Thyroid gland (tissue), 4 donors: Measurements from ENCODE around the gene GGA2. TPM values are rescaled to one million over a fixed set of nuclear protein-coding genes. Genes with fewer than 3 reads are reported as not detected.

Source experiments
- DNase-seq, 2 donors: peaks; one replicate each; pipeline ENCODE4 v3.0.0-alpha.2; 2019
- H3K27ac ChIP-seq, 3 donors: fragments of 200-600 bp; sonication (generic); 1 replicate in 2 of 3; 2 replicates in 1 of 3; pipeline ENCODE4 v1.5.1; 2016 to 2019; ENCODE audit warnings: mild to moderate bottlenecking in 1 of 3, moderate library complexity in 1 of 3
- H3K27me3 ChIP-seq: fragments of 200-600 bp; sonication (generic); one replicate; pipeline ENCODE4 v1.5.1; 2019
- H3K36me3 ChIP-seq, 2 donors: fragments of 200-600 bp; sonication (generic); one replicate each; pipeline ENCODE4 v1.5.1; 2016 to 2019
- H3K4me1 ChIP-seq, 2 donors: fragments of 200-600 bp; sonication (generic); one replicate each; pipeline ENCODE4 v1.5.1; 2017 to 2019
- H3K4me3 ChIP-seq, 3 donors: fragments of 200-600 bp; sonication (generic); replicated peaks in 1 of 3; 1 replicate in 2 of 3; 2 replicates in 1 of 3; pipeline ENCODE4 v1.5.1; 2016; ENCODE audit warnings: mild to moderate bottlenecking in 1 of 3
- H3K9me3 ChIP-seq: fragments of 200-600 bp; sonication (generic); one replicate; pipeline ENCODE4 v1.5.1; 2017
- POLR2A ChIP-seq, 2 donors: fragments of 450-650 bp; IDR thresholded peaks; one replicate each; pipeline ENCODE4 v1.6.1; 2017; ENCODE audit warnings: antibody characterized with exemption in 2 of 2, mild to moderate bottlenecking in 2 of 2, moderate library complexity in 1 of 2
- WGBS, 2 donors: methylation state at CpG; one replicate each; pipeline ENCODE4 v1.1.5; 2017; 5-methylcytosine and 5-hydroxymethylcytosine counted together
- intact Hi-C: fragments of 100-400 bp; cut with DNase I; formaldehyde crosslinking; loops from one replicate; pipeline ENCODE4 v1.15.1; 2023
- total RNA-seq, 4 donors: library from RNA; depleted of rRNA; stranded (reverse); fragments of >200 nt; gene quantifications; one replicate each; pipeline ENCODE4 v1.2.3, GENCODE V29; 2016
- TF ChIP-seq, protein P1 (sequence below), 6 experiments: fragments of 200-600 bp in 3 of 6; fragments of 450-650 bp in 3 of 6; sonication (generic) in 3 of 6; IDR thresholded peaks; one replicate each; pipeline ENCODE4 v1.5.1; 2016 to 2019; ENCODE audit warnings: antibody characterized with exemption in 6 of 6, mild to moderate bottlenecking in 2 of 6, inconsistent platforms in 1 of 6, moderate library complexity in 1 of 6

The GGA2 gene
- total RNA-seq, 4 donors from 2014 or later, result 103 to 190 (median 159) TPM

DNA sequence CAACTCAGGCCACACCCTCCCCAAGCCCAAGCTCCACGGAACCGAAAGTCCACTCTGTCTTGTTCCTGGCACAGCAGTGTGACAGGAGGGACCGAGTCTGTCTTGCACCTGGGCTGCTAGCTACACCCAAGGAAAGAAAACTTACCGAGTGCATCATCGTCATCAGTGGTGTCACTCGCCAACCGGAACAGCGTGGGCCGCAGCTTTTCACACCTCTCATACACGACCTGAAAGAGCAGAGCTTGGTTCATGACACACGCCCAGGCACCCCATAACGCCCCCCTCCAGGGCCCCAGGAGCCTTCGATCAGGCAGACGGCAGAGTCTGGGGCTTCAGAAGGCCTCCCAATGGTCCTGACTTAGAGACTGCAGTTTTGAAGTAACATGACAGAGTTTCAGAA, 27.5 kb downstream of the GGA2 start:
- intact Hi-C loops, result no loop called here
- Histone ChIP-seq H3K9me3 (no peaks in the 10 kb centered on the region), H3K4me3 (no peak overlapping the region), H3K4me1 (peaks cover 18 to 23% of the 10 kb centered on the region in 2 donors), H3K36me3 (peaks cover 80 to 83% of the 10 kb centered on the region in 2 donors), H3K27ac (no peak overlapping the region), H3K27me3 (no peaks in the 10 kb centered on the region)
- WGBS, 2 donors, result 89 to 96% methylated on average over 14 of the region's 14 CpGs
- DNase-seq, result no peak
- no peak for TF ChIP-seq POLR2A (IDR thresholded peaks at IDR 0.05)
- TF ChIP-seq, protein P1, sequence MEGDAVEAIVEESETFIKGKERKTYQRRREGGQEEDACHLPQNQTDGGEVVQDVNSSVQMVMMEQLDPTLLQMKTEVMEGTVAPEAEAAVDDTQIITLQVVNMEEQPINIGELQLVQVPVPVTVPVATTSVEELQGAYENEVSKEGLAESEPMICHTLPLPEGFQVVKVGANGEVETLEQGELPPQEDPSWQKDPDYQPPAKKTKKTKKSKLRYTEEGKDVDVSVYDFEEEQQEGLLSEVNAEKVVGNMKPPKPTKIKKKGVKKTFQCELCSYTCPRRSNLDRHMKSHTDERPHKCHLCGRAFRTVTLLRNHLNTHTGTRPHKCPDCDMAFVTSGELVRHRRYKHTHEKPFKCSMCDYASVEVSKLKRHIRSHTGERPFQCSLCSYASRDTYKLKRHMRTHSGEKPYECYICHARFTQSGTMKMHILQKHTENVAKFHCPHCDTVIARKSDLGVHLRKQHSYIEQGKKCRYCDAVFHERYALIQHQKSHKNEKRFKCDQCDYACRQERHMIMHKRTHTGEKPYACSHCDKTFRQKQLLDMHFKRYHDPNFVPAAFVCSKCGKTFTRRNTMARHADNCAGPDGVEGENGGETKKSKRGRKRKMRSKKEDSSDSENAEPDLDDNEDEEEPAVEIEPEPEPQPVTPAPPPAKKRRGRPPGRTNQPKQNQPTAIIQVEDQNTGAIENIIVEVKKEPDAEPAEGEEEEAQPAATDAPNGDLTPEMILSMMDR (IDR thresholded peaks at IDR 0.05), result no peak

DNA sequence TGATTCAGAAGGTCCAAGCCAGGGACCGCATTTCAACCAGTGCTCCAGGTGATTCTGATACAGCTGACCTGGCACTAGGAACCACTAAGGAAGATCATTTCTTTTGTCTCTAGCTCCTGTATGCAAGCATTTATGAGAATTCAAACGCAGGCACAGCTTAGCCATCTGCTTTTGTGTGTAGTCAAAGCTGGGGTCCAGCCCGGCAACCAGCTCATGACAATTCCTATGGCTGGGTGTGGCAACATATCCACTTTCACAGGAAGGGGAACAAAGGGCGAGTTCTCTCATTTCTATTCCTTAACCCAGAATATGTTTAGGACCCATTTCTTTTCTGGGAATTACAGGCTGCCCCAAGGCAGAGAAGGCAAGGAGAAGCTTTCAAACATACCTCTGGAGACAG, 30.0 kb downstream of the GGA2 start:
- H3K9me3 ChIP-seq, result no peaks in the 10 kb centered on the region
- peaks cover 0 to 5% of the 10 kb centered on the region in 2 donors for H3K4me1 ChIP-seq
- peaks cover 85 to 93% of the 10 kb centered on the region in 2 donors for H3K36me3 ChIP-seq
- no peak for DNase-seq
- H3K27me3 ChIP-seq, result no peaks in the 10 kb centered on the region
- TF ChIP-seq POLR2A (IDR thresholded peaks at IDR 0.05), result no peak
- TF ChIP-seq, protein P1 (IDR thresholded peaks at IDR 0.05), result no peak
- intact Hi-C loops, result no loop called here
- no peak overlapping the region for H3K4me3 ChIP-seq
- H3K27ac ChIP-seq, result peak overlapping the region in 1 of 3 donors; percentile 28
- 83 to 89% methylated on average over 4 of the region's 4 CpGs for WGBS, 2 donors

DNA sequence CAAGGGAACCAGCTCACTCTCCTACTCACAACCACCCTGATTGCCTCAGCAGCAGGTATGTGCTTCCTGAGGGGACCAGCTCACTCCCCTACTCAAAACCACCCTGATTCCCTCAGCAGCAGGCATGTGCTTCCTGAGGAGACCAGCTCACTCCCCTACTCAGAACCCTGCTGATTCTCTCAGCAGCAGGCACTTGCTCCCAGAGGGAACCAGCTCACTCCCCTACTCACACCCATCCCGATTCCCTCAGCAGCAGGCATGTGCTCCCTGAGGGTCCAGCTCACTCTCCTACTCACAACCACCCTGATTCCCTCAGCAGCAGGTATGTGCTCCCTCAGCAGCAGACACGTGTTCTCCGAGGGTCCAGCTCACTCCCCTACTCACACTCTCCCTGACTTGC, 31.2 kb downstream of the GGA2 start:
- TF ChIP-seq, protein P1 (IDR thresholded peaks at IDR 0.05), result no peak
- no peak for TF ChIP-seq POLR2A (IDR thresholded peaks at IDR 0.05)
- DNase-seq, result no peak
- H3K4me1 ChIP-seq, result no peaks in the 10 kb centered on the region
- H3K4me3 ChIP-seq, result no peak overlapping the region
- peak overlapping the region in 1 of 3 donors; percentile 28 for H3K27ac ChIP-seq
- no peaks in the 10 kb centered on the region for H3K9me3 ChIP-seq
- intact Hi-C loops, result no loop called here
- WGBS, 2 donors, result 90 to 95% methylated on average over 3 of the region's 3 CpGs
- no peaks in the 10 kb centered on the region for H3K27me3 ChIP-seq
- peaks cover 92 to 93% of the 10 kb centered on the region in 2 donors for H3K36me3 ChIP-seq

DNA sequence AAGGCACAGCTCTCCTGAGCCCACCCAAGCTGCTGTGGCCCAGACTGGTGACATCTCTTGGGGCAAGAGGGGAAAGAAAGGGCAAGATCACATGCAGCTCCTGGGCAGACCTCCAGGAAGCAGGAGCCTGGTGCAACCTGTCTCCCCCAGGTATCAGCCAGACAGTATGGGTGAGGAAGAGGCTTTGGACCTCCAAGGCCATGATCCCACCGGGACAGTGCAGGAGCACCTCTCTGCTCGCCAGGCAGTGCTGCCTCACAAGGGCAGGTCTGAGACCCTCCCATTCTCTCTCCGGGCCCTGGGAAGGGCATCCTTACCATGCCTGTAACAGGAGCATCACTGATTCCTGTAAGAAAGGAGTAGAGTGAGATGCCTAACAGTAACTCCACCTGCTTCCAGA, 31.7 kb downstream of the GGA2 start:
- H3K36me3 ChIP-seq, result peaks cover 94 to 95% of the 10 kb centered on the region in 2 donors

DNA sequence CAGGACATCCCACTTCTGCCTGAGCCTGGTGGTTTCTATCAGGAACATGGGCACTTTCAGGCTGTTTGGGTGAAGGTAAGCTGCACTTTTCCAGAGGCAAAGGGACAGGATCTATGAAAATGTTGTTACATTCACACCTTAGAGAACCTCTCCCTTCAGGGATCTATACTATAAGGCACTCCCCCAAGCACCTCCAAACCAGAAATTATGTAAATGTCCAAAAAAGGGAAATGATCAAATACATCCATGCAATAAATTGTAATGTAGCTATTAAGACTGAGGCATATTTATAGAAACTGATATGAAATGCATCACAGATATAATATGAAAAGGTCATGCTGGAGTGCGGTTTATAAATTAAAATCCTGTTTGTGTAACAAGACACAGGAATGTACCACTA, 34.0 kb downstream of the GGA2 start:
- Histone ChIP-seq H3K36me3 (peaks cover 85 to 87% of the 10 kb centered on the region in 2 donors), H3K9me3 (no peaks in the 10 kb centered on the region), H3K27ac (no peak overlapping the region)

More for the DNA sequence above, 31.7 kb downstream of the GGA2 start:
- H3K27me3 ChIP-seq, result no peaks in the 10 kb centered on the region
- DNase-seq, result no peak
- H3K4me3 ChIP-seq, result no peak overlapping the region
- no peaks in the 10 kb centered on the region for H3K9me3 ChIP-seq
- intact Hi-C loops, result no loop called here
- WGBS, 2 donors, result 100% methylated on average over 1 to 3 of the region's 3 CpGs
- H3K27ac ChIP-seq, result no peak overlapping the region
- TF ChIP-seq, protein P1 (IDR thresholded peaks at IDR 0.05), result no peak
- no peak for TF ChIP-seq POLR2A (IDR thresholded peaks at IDR 0.05)
- no peaks in the 10 kb centered on the region for H3K4me1 ChIP-seq

More for the DNA sequence above, 34.0 kb downstream of the GGA2 start:
- Histone ChIP-seq H3K4me3 (no peak overlapping the region), H3K4me1 (no peaks in the 10 kb centered on the region), H3K27me3 (no peaks in the 10 kb centered on the region)
- no peak for DNase-seq
- 87 to 95% methylated on average over 1 of the region's 1 CpG for WGBS, 2 donors
- intact Hi-C loops, result no loop called here
- TF ChIP-seq, protein P1 (IDR thresholded peaks at IDR 0.05), result no peak
- TF ChIP-seq POLR2A (IDR thresholded peaks at IDR 0.05), result no peak
